OCI-M2 (cell line): ENCODE results near the gene APBB1.
A peak's percentile ranks its signal among the peaks of the same experiment; 100 is the strongest.
"Not testable (repeated sequence)": the region's sequence is repeated elsewhere in the genome, so short reads cannot be mapped to it uniquely, and the experiment has no call there.

Experiments
- DNase-seq: peaks from one replicate; lab custom pipeline; 2025; ENCODE audit not compliant: unreplicated experiment; lab: John Stamatoyannopoulos, UW

APBB1 gene

GRCh38 chr11:6392251-6392650, 26.6 kb downstream of the APBB1 start:
- DNase-seq, result not testable (repeated sequence)

GRCh38 chr11:6391537-6392134, 27.3 kb downstream of the APBB1 start:
- DNase-seq, result no peak

GRCh38 chr11:6390718-6391469, 28.0 kb downstream of the APBB1 start:
- no peak for DNase-seq

- no peak for DNase-seq
Observed at GRCh38 chr11:6389905-6390717, 28.8 kb downstream of the APBB1 start, which contains the start of gene SMPD1. SMPD1 (plus strand) TSS chr11:6390474; CDS start chr11:6390599, 125 bp downstream.

- DNase-seq, result no peak
Observed at GRCh38 chr11:6388748-6389147, 30.1 kb downstream of the APBB1 start.

GRCh38 chr11:6387811-6388599, 30.9 kb downstream of the APBB1 start:
- no peak for DNase-seq

GRCh38 chr11:6385046-6385777, 33.7 kb downstream of the APBB1 start:
- no peak for DNase-seq

- no peak for DNase-seq
Observed at GRCh38 chr11:6378640-6378989, 40.3 kb downstream of the APBB1 start.

GRCh38 chr11:6377902-6378639, 40.8 kb downstream of the APBB1 start:
- no peak for DNase-seq

GRCh38 chr11:6371825-6372224, 47.1 kb downstream of the APBB1 start:
- DNase-seq, result no peak

- DNase-seq, result no peak
Observed at GRCh38 chr11:6365659-6366058, 53.2 kb downstream of the APBB1 start.

GRCh38 chr11:6362873-6363678, 55.8 kb downstream of the APBB1 start:
- DNase-seq, result peak; percentile 22

GRCh38 chr11:6362185-6362872, 56.6 kb downstream of the APBB1 start:
- no peak for DNase-seq

- no peak for DNase-seq
Observed at GRCh38 chr11:6360183-6360582, 58.7 kb downstream of the APBB1 start.

GRCh38 chr11:6357222-6357621, 61.7 kb downstream of the APBB1 start:
- DNase-seq, result no peak

- no peak for DNase-seq
Observed at GRCh38 chr11:6356503-6357055, 62.3 kb downstream of the APBB1 start.

GRCh38 chr11:6354651-6355485, 64.0 kb downstream of the APBB1 start:
- DNase-seq, result no peak
